ENCODE data around the gene ARF6.
"Not testable (repeated sequence)": the region's sequence is repeated elsewhere in the genome, so short reads cannot be mapped to it uniquely, and the experiment has no call there.

The ARF6 gene

DNA sequence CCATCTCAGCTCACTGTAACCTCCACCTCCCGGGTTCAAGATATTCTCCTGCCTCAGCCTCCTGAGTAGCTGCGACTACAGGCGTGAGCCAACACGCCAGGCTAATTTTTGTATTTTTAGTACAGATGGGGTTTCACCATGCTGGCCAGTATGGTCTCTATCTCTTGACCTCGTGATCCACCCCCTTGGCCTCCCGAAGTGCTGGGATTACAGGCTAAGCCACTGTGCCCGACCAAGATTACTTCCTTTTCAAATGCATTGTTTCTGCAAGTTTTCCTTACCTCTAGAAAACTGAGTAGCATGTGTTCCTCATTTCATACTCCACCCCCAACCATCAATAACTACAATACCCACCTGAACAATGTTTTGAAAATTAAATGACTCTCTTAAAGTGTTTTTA lies 13.1 kb downstream of the ARF6 start:
- no peak for DNase-seq (ENCODE audit: low read depth, low spot score)

DNA sequence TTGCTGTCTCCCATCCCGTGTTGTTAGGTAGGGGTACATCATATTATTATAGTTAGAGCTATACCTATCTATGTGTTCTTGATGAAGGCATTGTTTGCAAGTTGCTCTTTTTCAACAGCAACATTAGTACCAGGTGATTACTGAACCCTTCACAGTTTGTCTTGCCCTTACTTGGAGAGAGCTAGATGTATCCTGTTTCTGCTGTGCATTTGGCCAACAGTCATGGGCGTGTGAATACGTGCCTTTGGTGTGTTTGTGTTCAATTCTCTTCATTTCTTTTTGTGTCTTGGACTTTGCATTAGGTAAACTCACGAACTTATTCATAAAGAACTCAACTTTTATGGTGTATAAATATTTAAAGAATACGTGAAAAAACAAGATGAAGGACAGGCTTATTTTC lies 14.3 kb downstream of the ARF6 start:
- DNase-seq (ENCODE audit: low read depth, low spot score): no peak

- no peak for DNase-seq (ENCODE audit: low read depth, low spot score)
These were observed 15.5 kb downstream of the ARF6 start for GRCh38 chr14:49908433-49908782.

GRCh38 chr14:49909016-49909415 lies 16.1 kb downstream of the ARF6 start:
- DNase-seq (ENCODE audit: low read depth, low spot score): no peak

DNA sequence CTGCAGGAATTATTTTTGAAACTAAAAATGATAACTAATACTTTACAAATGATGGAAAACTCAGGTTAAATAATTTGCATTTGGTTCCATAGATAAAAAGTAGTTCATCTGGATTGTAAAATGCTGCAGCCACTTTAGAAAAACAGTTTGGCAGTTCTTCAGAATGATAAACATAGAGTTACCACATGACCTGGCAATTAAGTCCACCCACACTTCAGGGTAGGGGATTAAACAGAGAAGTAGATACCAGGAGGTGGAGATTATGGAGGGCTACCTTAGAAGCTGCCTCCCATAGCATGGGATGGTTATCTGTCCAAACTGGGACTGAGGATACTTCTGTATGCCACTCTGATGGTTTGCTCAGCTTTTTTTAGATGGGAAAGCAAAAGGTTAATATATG lies 22.2 kb downstream of the ARF6 start:
- DNase-seq (ENCODE audit: low read depth, low spot score): no peak

- DNase-seq (ENCODE audit: low read depth, low spot score): no peak
These were observed 25.8 kb downstream of the ARF6 start for GRCh38 chr14:49918706-49919105.

DNA sequence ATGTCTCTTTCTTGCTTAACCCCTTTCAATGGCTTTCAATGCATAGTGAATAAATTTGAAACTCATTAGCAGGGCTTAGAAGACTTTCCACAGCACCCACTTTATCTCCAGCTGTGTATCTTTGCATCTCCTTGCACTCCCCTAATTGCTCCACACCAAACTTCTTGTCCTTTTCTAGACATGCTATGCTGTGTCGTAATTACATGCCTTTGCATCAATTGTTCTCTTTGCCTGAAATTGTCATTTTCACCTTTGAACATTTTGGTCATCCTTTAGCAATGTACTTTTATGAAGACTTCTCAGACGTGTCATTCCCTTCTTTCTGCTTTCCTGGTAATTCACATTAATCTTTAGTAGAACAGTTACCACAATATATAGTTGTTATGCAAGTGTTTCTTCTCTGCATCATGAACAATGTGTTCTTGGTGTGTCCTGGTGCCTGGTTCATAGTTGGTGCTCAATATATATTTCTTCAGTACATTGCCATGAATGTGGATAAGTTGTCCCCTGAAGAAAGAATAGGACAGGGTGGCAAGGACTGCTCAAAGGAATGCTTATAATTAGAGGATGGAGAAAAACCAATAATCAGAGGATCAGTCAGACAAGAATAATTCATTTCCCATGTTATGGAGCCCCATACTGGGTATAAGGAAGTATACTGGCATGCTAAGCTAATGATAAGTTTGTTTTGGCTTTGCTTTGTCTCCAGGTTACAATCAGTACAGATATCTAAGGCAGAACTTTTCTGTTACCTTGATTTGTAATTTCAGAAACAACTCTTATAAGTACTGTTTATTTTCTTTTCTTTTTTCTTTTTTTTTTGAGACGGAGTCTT lies 27.2 kb downstream of the ARF6 start:
- DNase-seq (ENCODE audit: low read depth, low spot score): no peak

DNA sequence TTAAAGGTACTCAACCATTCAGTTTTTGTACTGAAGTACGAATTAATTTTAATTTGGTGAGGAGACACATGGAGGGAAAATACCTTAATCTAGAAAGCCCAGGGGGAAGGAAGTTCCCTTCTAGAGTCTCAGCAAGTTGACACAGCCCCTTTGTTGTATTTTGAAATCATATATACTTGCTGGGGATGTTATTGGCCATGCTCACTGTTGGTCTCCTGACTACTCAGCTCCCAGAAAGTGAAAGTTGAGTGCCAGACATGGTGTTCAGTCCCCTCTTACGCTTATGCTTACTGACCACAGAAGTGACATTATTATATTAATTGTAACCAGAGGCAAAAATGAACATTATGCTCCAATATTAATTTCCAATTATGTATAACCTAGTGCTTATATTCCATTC lies 28.1 kb downstream of the ARF6 start:
- DNase-seq (ENCODE audit: low read depth, low spot score): no peak

DNA sequence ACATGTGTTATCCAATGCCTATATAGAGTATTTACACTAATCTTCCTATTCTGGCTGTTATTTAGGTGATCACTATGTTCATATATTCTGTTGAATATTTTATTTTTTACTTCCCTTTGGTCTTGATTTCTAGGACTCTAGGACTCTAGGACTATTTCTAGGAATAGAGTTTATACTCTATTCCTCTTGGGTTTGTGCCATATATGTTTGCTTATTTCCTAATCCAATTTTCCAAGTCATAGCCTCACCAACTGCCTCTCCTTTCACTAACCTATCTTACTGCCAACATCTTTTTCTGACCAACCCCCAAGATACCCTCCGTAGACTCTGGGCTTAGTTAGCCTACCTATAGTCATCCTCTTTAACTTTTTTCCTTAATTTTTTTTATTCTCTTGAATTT lies 28.5 kb downstream of the ARF6 start:
- no peak for DNase-seq (ENCODE audit: low read depth, low spot score)

DNA sequence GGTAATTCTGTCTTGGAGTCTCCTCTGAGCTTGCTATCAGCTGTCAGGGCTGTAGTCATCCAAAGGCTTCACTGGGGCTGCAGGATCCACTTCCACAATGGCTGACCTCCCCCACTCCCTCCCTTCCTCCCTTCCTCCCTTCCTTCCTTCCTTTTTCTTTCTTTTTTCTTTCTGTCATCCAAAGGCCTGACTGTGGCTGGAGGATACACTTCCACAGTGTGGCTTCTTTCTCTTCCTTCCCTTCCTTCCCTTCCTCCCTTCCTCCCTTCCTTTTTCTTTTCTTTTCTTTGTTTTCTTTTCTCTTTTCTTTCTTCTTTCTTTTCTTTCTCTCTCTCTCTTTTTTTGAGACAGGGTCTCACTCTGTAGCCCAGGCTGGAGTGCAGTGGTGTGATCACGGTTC lies 30.6 kb downstream of the ARF6 start:
- no peak for DNase-seq (ENCODE audit: low read depth, low spot score)

DNA sequence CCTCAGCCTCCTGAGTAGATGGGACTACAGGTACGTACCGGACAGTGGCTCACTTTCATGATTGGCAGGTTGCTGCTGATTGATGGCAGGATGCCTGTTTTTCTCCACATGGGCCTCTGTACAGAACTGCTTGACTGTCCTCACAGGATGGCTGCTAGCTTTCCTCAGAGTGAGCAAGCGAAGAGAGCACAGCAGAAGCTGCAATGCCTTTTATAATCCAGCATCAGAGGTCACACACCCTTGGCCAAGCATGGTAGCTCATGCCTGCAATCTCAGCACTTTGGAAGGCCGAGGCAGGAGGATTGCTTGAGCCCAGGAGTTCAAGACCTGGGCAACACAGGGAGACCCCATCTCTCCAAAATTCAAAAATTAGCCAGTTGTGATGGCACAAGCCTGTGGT lies 31.0 kb downstream of the ARF6 start:
- no peak for DNase-seq (ENCODE audit: low read depth, low spot score)

GRCh38 chr14:49924852-49925251 lies 32.0 kb downstream of the ARF6 start:
- no peak for DNase-seq (ENCODE audit: low read depth, low spot score)

DNA sequence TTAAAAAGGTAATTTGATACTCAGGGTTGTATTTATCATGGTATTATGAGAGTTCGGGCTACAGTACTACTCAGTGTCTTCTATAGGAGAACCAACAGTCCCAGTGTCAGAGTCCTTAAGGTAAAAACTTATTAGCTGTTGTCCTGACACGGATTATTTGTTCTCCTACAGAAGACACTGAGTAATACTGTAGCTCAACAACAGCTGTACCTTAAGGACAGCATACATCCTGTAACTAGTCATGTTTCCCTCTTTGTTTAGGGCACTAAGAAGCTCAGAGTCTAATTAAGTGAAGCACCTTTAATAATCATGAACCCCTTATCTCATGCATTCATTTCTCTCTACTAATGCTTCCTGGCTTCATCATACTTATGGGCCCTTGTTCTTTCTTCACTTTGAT lies 33.9 kb downstream of the ARF6 start:
- no peak for DNase-seq (ENCODE audit: low read depth, low spot score)

DNA sequence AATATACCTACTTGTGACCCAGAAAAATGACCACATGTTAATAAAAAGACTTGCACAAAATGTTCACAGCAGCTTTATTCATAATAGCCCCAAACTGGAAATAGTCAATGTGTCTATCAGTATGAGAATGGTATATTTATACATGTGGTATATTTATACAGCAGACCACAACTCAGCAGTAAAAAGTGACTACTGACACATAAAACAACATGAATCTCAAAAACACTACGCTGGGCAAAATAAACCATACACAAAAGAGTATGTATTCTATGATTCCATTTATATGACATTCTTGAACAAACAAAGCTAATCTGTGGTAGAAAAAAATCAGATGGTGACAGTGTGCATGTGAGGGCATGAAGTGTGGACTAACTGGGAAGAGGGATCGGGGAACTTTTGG lies 35.1 kb downstream of the ARF6 start:
- DNase-seq (ENCODE audit: low read depth, low spot score): no peak

- no peak for DNase-seq (ENCODE audit: low read depth, low spot score)
These were observed 37.8 kb downstream of the ARF6 start for GRCh38 chr14:49930720-49931119.

- DNase-seq (ENCODE audit: low read depth, low spot score): no peak
These were observed 38.6 kb downstream of the ARF6 start for GRCh38 chr14:49931523-49931922.

DNA sequence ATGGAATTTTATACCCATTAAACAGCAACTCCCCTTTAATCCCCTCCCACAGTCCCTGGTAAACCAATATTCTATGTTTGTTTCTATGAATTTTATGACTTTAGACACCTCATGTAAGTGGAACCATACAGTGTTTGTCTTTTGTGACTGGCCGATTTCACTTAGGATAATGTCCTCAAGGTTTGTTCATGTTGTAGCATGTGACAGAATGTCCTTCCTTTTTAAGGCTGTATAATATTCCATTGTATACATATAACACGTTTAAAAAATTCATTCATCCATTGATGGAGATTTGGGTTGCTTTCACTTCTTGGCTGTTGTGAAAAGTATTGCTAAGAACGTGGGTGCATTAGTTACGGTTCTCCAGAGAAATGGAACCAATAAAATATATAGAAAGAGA lies 40.2 kb downstream of the ARF6 start:
- DNase-seq (ENCODE audit: low read depth, low spot score): no peak

GRCh38 chr14:49933704-49934103 lies 40.8 kb downstream of the ARF6 start:
- no peak for DNase-seq (ENCODE audit: low read depth, low spot score)

- no peak for DNase-seq (ENCODE audit: low read depth, low spot score)
These were observed 41.8 kb downstream of the ARF6 start for GRCh38 chr14:49934646-49935045.

DNA sequence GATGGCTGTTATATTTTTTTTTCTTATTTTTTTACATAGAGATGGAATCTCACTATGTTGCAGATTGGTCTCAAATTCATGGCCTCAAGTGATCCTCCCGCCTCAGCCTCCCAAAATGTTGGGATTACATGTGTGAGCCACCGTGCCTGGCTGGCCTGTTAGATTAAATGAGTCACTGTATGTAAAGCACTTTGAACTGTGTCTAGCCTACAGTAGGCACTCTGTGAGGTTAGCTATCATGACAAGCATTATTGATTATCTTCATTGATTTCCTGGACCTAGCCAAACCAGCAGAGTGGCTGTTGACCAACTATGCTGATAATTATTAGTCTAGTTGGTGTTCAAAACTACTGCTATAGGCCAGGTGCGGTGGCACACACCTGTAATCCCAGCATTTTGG lies 42.6 kb downstream of the ARF6 start:
- no peak for DNase-seq (ENCODE audit: low read depth, low spot score)

DNA sequence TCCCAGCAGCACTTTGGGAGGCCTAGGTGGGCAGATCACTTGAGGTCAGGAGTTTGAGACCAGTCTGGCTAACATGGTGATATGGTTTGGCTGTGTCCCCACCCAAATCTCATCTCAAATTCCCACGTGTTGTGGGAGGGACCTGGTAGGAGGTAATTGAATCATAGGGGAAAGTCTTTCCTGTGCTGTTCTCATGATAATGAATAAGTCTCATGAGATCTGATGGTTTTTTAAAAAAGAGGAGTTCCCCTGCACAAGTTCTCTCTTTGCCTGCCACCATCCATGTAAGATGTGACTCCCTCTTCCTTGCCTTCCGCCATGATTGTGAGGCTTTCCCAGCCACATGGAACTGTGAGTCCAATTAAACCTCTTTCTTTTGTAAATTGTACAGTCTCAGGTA lies 43.4 kb downstream of the ARF6 start:
- DNase-seq (ENCODE audit: low read depth, low spot score): not testable (repeated sequence)

DNA sequence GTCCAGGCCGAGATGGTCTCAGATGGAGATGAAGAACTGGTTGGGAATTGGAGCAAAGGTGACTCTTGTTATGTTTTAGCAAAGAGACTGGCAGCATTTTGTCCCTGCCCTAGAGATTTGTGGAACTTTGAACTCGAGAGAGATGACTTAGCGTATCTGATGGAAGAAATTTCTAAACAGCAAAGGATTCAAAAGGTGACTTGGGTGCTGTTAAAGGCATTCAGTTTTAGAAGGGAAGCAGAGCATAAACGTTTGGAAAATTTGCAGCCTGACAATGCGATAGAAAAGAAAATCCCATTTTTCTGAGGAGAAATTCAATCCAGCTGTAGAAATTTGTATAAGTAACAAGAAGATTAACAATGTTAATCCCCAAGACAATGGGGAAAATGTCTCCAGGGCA lies 44.0 kb downstream of the ARF6 start:
- DNase-seq (ENCODE audit: low read depth, low spot score): not testable (repeated sequence)

DNA sequence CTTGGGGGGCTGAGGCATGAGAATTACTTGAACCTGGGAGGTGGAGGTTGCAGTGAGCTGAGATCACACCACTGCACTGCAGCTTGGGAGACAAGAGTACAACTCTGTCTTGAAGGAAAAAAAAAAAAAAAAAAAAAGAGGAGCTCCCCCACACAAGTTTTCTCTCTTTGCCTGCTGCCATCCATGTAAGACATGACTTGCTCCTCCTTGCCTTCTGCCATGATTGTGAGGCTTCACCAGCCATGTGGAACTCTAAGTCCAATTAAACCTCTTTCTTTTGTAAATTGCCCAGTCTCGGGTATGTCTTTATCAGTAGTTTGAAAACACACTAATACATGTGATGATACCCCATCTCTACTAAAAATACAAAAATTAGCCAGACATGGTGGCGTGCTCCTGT lies 46.3 kb downstream of the ARF6 start:
- not testable (repeated sequence) for DNase-seq (ENCODE audit: low read depth, low spot score)

GRCh38 chr14:49939884-49940510 lies 47.1 kb downstream of the ARF6 start:
- DNase-seq (ENCODE audit: low read depth, low spot score): no peak

Data from activated CD4-positive, CD25-positive, alpha-beta regulatory T cell treated with anti-CD3 and anti-CD28 coated beads, Interleukin-2, amount 50 U/mL, for 16 hours (primary cell).